ENCODE results near the gene VAC14. TPM values are rescaled to one million over a fixed set of nuclear protein-coding genes. Genes with fewer than 3 reads are reported as not detected.

VAC14 gene
- total RNA-seq, 2 donors from 2014 or later = 33.6 to 50.9 TPM

GRCh38 chr16:70796301-70796700 is 4.7 kb downstream of the VAC14 start:
- DNase-seq (ENCODE audit: low spot score) = no peak
- Mint-ChIP-seq H3K9me3 (no peaks in the 10 kb centered on the region), H3K4me3 (no peak overlapping the region), H3K27ac (no peak overlapping the region), H3K36me3 (no peaks in the 10 kb centered on the region), H3K27me3 (no peaks in the 10 kb centered on the region), H3K4me1 (ENCODE audit: low read depth in 2 of 2) (peaks cover 16 to 17% of the 10 kb centered on the region in 2 donors)
- no peak for ATAC-seq

GRCh38 chr16:70795296-70795912 is 5.6 kb downstream of the VAC14 start:
- peaks cover 14% of the 10 kb centered on the region in 2 donors for H3K4me1 Mint-ChIP-seq (ENCODE audit: low read depth in 2 of 2)
- no peaks in the 10 kb centered on the region for H3K36me3 Mint-ChIP-seq
- no peak for ATAC-seq
- no peak overlapping the region for H3K4me3 Mint-ChIP-seq
- no peaks in the 10 kb centered on the region for H3K27me3 Mint-ChIP-seq
- H3K9me3 Mint-ChIP-seq = no peaks in the 10 kb centered on the region
- DNase-seq (ENCODE audit: low spot score) = no peak
- H3K27ac Mint-ChIP-seq = no peak overlapping the region

GRCh38 chr16:70793851-70794502 is 7.0 kb downstream of the VAC14 start:
- DNase-seq (ENCODE audit: low spot score) (no peak), ATAC-seq (no peak)
- H3K4me1 Mint-ChIP-seq (ENCODE audit: low read depth in 2 of 2) = peaks cover 7 to 9% of the 10 kb centered on the region in 2 donors
- H3K4me3 Mint-ChIP-seq = no peak overlapping the region
- H3K36me3 Mint-ChIP-seq = no peaks in the 10 kb centered on the region
- no peaks in the 10 kb centered on the region for H3K27me3 Mint-ChIP-seq
- no peak overlapping the region for H3K27ac Mint-ChIP-seq
- no peaks in the 10 kb centered on the region for H3K9me3 Mint-ChIP-seq

GRCh38 chr16:70790815-70791214 is 10.1 kb downstream of the VAC14 start:
- peaks cover 4 to 9% of the 10 kb centered on the region in 2 donors for H3K4me1 Mint-ChIP-seq (ENCODE audit: low read depth in 2 of 2)
- no peaks in the 10 kb centered on the region for H3K36me3 Mint-ChIP-seq
- no peak overlapping the region for H3K27ac Mint-ChIP-seq
- no peaks in the 10 kb centered on the region for H3K9me3 Mint-ChIP-seq
- DNase-seq (ENCODE audit: low spot score) (no peak), ATAC-seq (no peak)
- H3K4me3 Mint-ChIP-seq = no peak overlapping the region
- no peaks in the 10 kb centered on the region for H3K27me3 Mint-ChIP-seq

- DNase-seq (ENCODE audit: low spot score) = no peak
- peaks cover 4 to 9% of the 10 kb centered on the region in 2 donors for H3K4me1 Mint-ChIP-seq (ENCODE audit: low read depth in 2 of 2)
- no peaks in the 10 kb centered on the region for H3K9me3 Mint-ChIP-seq
- no peaks in the 10 kb centered on the region for H3K27me3 Mint-ChIP-seq
- H3K4me3 Mint-ChIP-seq = no peak overlapping the region
- H3K36me3 Mint-ChIP-seq = no peaks in the 10 kb centered on the region
- ATAC-seq = no peak
- H3K27ac Mint-ChIP-seq = peak overlapping the region in 1 of 2 donors; percentile 34
Measured at GRCh38 chr16:70789595-70790447, 11.1 kb downstream of the VAC14 start.

GRCh38 chr16:70788668-70789594 is 12.0 kb downstream of the VAC14 start:
- peaks cover 7% of the 10 kb centered on the region for H3K36me3 Mint-ChIP-seq
- H3K4me3 Mint-ChIP-seq = no peak overlapping the region
- ATAC-seq (no peak), DNase-seq (ENCODE audit: low spot score) (no peak)
- no peaks in the 10 kb centered on the region for H3K9me3 Mint-ChIP-seq
- H3K27ac Mint-ChIP-seq = no peak overlapping the region
- H3K27me3 Mint-ChIP-seq = no peaks in the 10 kb centered on the region
- H3K4me1 Mint-ChIP-seq (ENCODE audit: low read depth in 2 of 2) = peaks cover 4 to 9% of the 10 kb centered on the region in 2 donors

GRCh38 chr16:70786020-70786755 is 14.8 kb downstream of the VAC14 start:
- no peak overlapping the region for H3K4me3 Mint-ChIP-seq
- ATAC-seq (no peak), DNase-seq (ENCODE audit: low spot score) (no peak)
- peaks cover 4 to 6% of the 10 kb centered on the region in 2 donors for H3K4me1 Mint-ChIP-seq (ENCODE audit: low read depth in 2 of 2)
- H3K27me3 Mint-ChIP-seq = no peaks in the 10 kb centered on the region
- H3K9me3 Mint-ChIP-seq = no peaks in the 10 kb centered on the region
- peaks cover 9% of the 10 kb centered on the region for H3K36me3 Mint-ChIP-seq
- no peak overlapping the region for H3K27ac Mint-ChIP-seq

GRCh38 chr16:70784692-70785555 is 16.0 kb downstream of the VAC14 start:
- Mint-ChIP-seq H3K27me3 (no peaks in the 10 kb centered on the region), H3K9me3 (no peaks in the 10 kb centered on the region), H3K4me1 (ENCODE audit: low read depth in 2 of 2) (peaks cover under 1 to 4% of the 10 kb centered on the region in 2 donors), H3K27ac (no peak overlapping the region), H3K36me3 (peaks cover 9% of the 10 kb centered on the region), H3K4me3 (no peak overlapping the region)
- no peak for DNase-seq (ENCODE audit: low spot score)
- ATAC-seq = no peak

GRCh38 chr16:70782237-70782636 is 18.7 kb downstream of the VAC14 start:
- no peak overlapping the region for H3K27ac Mint-ChIP-seq

GRCh38 chr16:70781800-70782199 is 19.2 kb downstream of the VAC14 start:
- Mint-ChIP-seq H3K27ac (no peak overlapping the region), H3K9me3 (no peaks in the 10 kb centered on the region), H3K4me1 (ENCODE audit: low read depth in 2 of 2) (peaks cover 0 to 2% of the 10 kb centered on the region in 2 donors), H3K27me3 (no peaks in the 10 kb centered on the region), H3K4me3 (no peak overlapping the region), H3K36me3 (peaks cover 14% of the 10 kb centered on the region)
- no peak for DNase-seq (ENCODE audit: low spot score)
- no peak for ATAC-seq

More at GRCh38 chr16:70782237-70782636, 18.7 kb downstream of the VAC14 start:
- Mint-ChIP-seq H3K9me3 (no peaks in the 10 kb centered on the region), H3K36me3 (peaks cover 12% of the 10 kb centered on the region), H3K4me1 (ENCODE audit: low read depth in 2 of 2) (peaks cover 0 to 2% of the 10 kb centered on the region in 2 donors), H3K4me3 (no peak overlapping the region), H3K27me3 (no peaks in the 10 kb centered on the region)
- ATAC-seq (no peak), DNase-seq (ENCODE audit: low spot score) (no peak)

GRCh38 chr16:70780546-70780945 is 20.4 kb downstream of the VAC14 start:
- H3K27me3 Mint-ChIP-seq = no peaks in the 10 kb centered on the region
- DNase-seq (ENCODE audit: low spot score) (no peak), ATAC-seq (no peak)
- H3K4me1 Mint-ChIP-seq (ENCODE audit: low read depth in 2 of 2) = no peaks in the 10 kb centered on the region
- no peaks in the 10 kb centered on the region for H3K9me3 Mint-ChIP-seq
- peaks cover 14% of the 10 kb centered on the region for H3K36me3 Mint-ChIP-seq
- H3K27ac Mint-ChIP-seq = no peak overlapping the region
- H3K4me3 Mint-ChIP-seq = no peak overlapping the region

- DNase-seq (ENCODE audit: low spot score) (no peak), ATAC-seq (no peak)
- Mint-ChIP-seq H3K4me3 (no peak overlapping the region), H3K36me3 (peaks cover 10% of the 10 kb centered on the region), H3K4me1 (ENCODE audit: low read depth in 2 of 2) (no peaks in the 10 kb centered on the region), H3K9me3 (no peaks in the 10 kb centered on the region), H3K27me3 (no peaks in the 10 kb centered on the region), H3K27ac (no peak overlapping the region)
Measured at GRCh38 chr16:70779361-70779760, 21.6 kb downstream of the VAC14 start.

Data from natural killer cell treated with Interleukin-12 subunit alpha and Interleukin-12 subunit beta and Interleukin-15 and Interleukin-18, amount 100 ng/mL, for 72 hours (primary cell).